HUES6 (cell line): Measurements from ENCODE around the gene UBE3A.

Source experiments
- H3K27ac ChIP-seq: 2 replicates; pipeline ENCODE4 v1.7.0; 2013; ENCODE audit warnings: low read depth, mild to moderate bottlenecking, low read length, inconsistent platforms
- H3K27me3 ChIP-seq: 2 replicates; pipeline ENCODE4 v1.6.1; 2013; ENCODE audit warnings: low read length; ENCODE audit not compliant: control insufficient read depth, insufficient read depth
- H3K36me3 ChIP-seq: 2 replicates; pipeline ENCODE4 v1.6.1; 2013; ENCODE audit warnings: low read length; ENCODE audit not compliant: control insufficient read depth, insufficient read depth
- H3K4me1 ChIP-seq: 2 replicates; pipeline ENCODE4 v1.6.1; 2013; ENCODE audit warnings: low read length; ENCODE audit not compliant: control insufficient read depth, insufficient read depth
- H3K4me3 ChIP-seq: 2 replicates; pipeline ENCODE4 v1.5.1; 2013; ENCODE audit warnings: low read depth, low read length
- H3K9ac ChIP-seq: one replicate; pipeline ENCODE4 v1.6.1; 2013; ENCODE audit warnings: mild to moderate bottlenecking, low read length
- H3K9me3 ChIP-seq: 2 replicates; pipeline ENCODE4 v1.6.1; 2013; ENCODE audit warnings: low read depth, low read length; ENCODE audit not compliant: control insufficient read depth, insufficient read depth

Gene UBE3A

DNA sequence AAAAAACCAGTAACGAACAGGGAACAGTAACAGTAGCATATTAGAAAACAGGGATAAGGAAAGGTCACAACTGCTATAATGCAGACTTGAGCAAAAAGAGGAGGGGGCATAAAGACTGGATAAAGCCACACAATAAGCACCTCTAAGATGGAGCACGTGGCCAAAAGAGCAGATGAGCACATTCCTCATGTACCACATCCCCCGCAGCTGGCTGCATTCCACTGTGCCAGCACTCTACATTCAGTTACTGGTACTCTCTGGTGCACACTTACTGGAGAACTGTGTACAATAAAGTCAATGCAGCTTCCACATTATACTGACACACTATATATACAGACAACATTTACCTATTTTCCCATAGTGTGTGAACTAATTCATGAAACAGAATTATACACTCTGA is 64.7 kb downstream of the UBE3A start:
- no peak overlapping the region for H3K27ac ChIP-seq
- H3K4me3 ChIP-seq, result no peak overlapping the region
- no peaks in the 10 kb centered on the region for H3K4me1 ChIP-seq
- H3K9me3 ChIP-seq, result no peaks in the 10 kb centered on the region
- no peaks in the 10 kb centered on the region for H3K27me3 ChIP-seq
- H3K9ac ChIP-seq, result no peak overlapping the region
- H3K36me3 ChIP-seq, result peaks cover 61% of the 10 kb centered on the region

DNA sequence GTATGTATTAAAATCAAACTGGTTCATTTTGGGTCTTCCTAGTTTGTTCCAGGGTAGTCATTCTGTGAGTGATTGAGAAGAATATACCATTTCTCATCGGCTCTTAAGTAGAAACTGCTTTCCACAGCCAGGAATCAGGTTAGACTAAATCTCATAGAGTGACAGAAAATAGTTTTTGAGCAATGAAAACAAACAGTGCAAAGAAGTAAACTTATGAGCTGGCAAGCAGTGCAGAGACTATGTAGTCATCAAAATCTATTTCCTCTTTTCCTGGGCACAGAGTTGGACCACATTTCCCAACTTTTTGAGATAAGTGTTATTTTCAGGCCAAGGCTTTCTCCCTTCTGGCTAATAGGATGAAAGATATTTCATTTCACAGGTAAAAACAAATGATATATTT is 66.5 kb downstream of the UBE3A start:
- Histone ChIP-seq H3K27me3 (no peaks in the 10 kb centered on the region), H3K27ac (no peak overlapping the region), H3K4me3 (no peak overlapping the region), H3K9me3 (no peaks in the 10 kb centered on the region), H3K36me3 (peaks cover 64% of the 10 kb centered on the region), H3K4me1 (no peaks in the 10 kb centered on the region), H3K9ac (no peak overlapping the region)

DNA sequence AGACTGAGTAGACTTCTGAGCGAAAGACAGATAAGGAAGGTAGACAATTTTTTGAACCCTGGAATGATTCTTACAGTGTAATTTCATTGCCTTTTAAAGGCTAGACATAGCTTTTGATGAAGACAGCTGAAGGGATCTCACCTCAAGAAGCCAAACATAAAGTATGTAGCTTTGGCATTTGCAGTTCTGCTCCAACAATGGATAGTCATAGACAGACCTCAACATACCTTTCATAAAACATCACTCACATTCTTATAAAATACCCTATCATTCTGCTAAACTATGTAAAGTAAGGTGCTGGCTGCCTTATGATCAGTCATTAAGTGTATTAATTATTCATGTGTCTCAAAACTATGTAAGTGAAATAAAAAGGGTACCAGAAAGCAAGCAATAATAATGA is 70.0 kb downstream of the UBE3A start:
- Histone ChIP-seq H3K9ac (no peak overlapping the region), H3K9me3 (no peaks in the 10 kb centered on the region), H3K27me3 (no peaks in the 10 kb centered on the region), H3K4me1 (no peaks in the 10 kb centered on the region), H3K4me3 (no peak overlapping the region), H3K36me3 (peaks cover 44% of the 10 kb centered on the region), H3K27ac (no peak overlapping the region)

DNA sequence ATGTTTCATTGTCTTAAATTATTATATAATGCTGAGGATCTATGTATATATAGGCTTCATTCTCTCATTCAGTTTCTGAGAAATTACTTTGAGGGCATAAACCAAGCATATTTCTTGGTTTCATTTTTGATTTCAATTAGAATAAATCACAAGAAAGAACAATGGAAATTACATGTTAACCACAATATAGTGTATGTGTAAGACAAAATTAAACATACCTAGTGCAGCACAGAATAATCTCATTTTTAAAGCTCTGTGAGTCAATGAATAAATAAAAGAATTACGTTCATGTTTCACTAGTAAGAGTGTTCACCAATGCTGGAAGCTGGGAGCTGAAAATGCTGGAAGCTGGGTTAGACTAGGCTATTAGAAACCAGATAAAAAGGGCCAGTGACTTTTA is 72.8 kb downstream of the UBE3A start:
- H3K4me3 ChIP-seq, result no peak overlapping the region
- H3K9me3 ChIP-seq, result no peaks in the 10 kb centered on the region
- H3K9ac ChIP-seq, result no peak overlapping the region
- H3K27me3 ChIP-seq, result no peaks in the 10 kb centered on the region
- H3K27ac ChIP-seq, result no peak overlapping the region
- peaks cover 22% of the 10 kb centered on the region for H3K36me3 ChIP-seq
- no peaks in the 10 kb centered on the region for H3K4me1 ChIP-seq

DNA sequence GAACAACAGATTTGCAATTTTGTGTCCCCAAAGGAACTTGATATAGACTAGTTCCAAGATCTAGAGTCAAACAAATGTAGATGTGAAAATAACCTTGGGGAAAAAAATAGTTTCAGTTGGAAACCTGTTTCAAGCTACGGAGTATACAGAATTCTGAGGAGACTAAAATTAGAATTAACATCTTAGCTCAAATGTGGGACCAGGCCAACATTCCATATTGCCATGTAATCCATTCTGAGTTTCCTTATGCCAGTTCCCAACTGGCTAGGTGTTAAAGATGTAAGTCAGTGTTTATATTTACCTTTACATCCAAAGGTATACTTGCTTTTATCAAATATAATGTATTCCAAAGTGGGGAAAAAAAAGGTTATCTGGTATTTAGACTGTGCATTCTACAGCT is 76.3 kb downstream of the UBE3A start:
- peaks cover 29% of the 10 kb centered on the region for H3K36me3 ChIP-seq

DNA sequence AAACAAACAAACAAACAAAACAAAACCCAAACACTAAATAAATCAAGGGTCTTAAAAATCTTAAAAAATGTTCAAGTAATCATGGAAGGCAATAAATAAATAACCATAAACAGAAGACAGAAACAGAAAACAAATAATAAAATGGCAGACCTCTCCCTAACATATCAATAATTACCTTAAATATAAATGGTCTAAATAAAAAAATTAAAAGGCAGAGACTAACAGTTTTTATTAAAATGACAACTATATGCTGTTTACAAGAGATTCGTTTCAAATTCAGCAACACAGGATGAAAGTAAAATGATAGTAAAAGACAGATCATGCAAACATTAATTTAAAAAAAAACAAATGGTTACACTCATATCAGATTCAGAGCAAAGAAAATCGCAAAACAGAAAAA is 91.1 kb downstream of the UBE3A start:
- no peak overlapping the region for H3K9ac ChIP-seq
- no peaks in the 10 kb centered on the region for H3K9me3 ChIP-seq
- no peak overlapping the region for H3K4me3 ChIP-seq
- H3K27ac ChIP-seq, result no peak overlapping the region
- no peaks in the 10 kb centered on the region for H3K27me3 ChIP-seq
- H3K36me3 ChIP-seq, result peaks cover 12% of the 10 kb centered on the region
- H3K4me1 ChIP-seq, result peaks cover 11% of the 10 kb centered on the region

More for the DNA sequence above, 76.3 kb downstream of the UBE3A start:
- H3K27ac ChIP-seq, result no peak overlapping the region
- no peaks in the 10 kb centered on the region for H3K27me3 ChIP-seq
- H3K9ac ChIP-seq, result no peak overlapping the region
- H3K4me3 ChIP-seq, result no peak overlapping the region
- no peaks in the 10 kb centered on the region for H3K9me3 ChIP-seq
- H3K4me1 ChIP-seq, result no peaks in the 10 kb centered on the region

DNA sequence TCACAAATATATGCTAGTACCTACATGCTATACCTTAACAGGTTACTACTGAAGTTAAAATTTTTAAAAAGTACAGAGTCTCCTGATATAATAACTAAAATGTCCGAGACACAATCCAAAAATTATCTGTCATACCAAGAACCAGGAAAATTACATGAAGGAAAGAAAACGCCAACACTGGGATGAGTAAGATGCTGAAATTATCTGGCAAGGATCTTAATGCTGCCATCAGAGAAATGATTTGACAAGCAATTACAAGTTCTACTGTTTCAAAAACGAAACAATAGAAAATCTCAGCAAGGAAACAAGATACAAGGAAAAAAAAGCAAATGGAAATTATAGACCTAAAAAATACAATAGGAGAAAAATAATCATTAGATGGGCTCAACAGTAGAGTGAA is 92.5 kb downstream of the UBE3A start:
- no peak overlapping the region for H3K27ac ChIP-seq
- H3K36me3 ChIP-seq, result peaks cover 6% of the 10 kb centered on the region; the same call in 1 of the 2 replicates
- H3K4me1 ChIP-seq, result peaks cover 19% of the 10 kb centered on the region
- no peaks in the 10 kb centered on the region for H3K9me3 ChIP-seq
- H3K4me3 ChIP-seq, result no peak overlapping the region
- H3K9ac ChIP-seq, result no peak overlapping the region
- H3K27me3 ChIP-seq, result no peaks in the 10 kb centered on the region

DNA sequence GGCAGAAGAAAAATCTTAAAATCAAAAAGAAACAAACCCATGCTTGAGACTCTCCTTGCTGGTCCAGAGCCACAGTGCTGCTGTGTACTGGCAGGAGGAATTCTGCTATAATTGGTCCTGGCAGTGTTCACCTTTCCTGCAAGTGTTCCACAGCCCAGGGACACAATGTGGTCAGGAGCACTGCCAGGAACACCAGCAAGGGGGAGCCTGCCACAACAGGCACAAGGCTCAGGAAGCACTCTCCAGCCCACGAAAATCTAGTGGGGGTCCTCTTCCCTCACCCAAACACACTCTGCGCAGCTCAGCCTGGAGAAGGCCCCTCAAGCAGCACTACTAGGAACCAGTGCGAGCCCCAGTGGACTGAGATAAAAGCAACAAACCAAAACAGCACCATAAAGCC is 92.9 kb downstream of the UBE3A start:
- peaks cover 4% of the 10 kb centered on the region; the same call in 1 of the 2 replicates for H3K36me3 ChIP-seq
- H3K9ac ChIP-seq, result no peak overlapping the region
- no peaks in the 10 kb centered on the region for H3K9me3 ChIP-seq
- no peak overlapping the region for H3K4me3 ChIP-seq
- peaks cover 19% of the 10 kb centered on the region for H3K4me1 ChIP-seq
- H3K27ac ChIP-seq, result no peak overlapping the region
- H3K27me3 ChIP-seq, result no peaks in the 10 kb centered on the region

DNA sequence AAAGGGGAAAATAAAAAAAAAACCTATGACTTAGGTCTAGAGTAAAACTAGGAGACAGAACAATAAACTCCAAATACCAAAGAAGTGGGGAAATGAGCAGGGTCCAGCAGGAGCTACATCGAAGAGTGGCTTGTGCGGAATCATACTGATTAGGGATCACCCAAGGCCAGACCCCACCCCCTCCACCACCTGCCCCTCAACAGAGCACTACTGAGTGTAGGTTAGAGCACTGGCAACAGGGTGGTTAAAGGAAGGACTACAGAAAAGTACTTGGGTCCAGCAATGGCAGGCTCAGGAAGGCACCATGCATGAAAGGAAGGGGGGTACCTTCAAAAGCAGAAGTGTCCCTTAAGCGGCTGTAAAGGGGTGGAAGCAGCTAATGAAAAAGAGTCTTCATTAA is 96.2 kb downstream of the UBE3A start:
- Histone ChIP-seq H3K36me3 (peaks cover 26% of the 10 kb centered on the region), H3K4me1 (peaks cover 19% of the 10 kb centered on the region)

DNA sequence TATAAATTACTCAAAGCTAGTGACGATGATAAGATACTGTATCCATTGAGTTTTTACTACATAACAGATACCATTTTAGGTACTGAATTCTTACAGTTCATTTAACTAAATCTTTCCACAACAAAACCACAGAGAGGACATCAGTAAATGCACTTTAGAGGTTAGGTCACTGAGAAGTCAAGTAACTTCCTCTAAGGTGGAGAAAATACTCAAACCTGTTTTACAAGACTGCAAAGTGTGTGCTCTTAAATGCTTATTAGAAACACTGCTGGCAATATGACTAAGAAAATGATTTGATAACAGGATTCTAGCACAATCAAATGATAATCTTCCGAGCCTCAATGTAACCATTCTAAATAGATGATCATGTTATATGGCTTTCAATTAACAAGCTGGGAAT is 99.4 kb downstream of the UBE3A start:
- Histone ChIP-seq H3K27me3 (no peaks in the 10 kb centered on the region), H3K4me3 (no peak overlapping the region), H3K9me3 (no peaks in the 10 kb centered on the region), H3K27ac (no peak overlapping the region), H3K36me3 (peaks cover 37% of the 10 kb centered on the region), H3K4me1 (peaks cover 19% of the 10 kb centered on the region), H3K9ac (no peak overlapping the region)

More for the DNA sequence above, 96.2 kb downstream of the UBE3A start:
- no peak overlapping the region for H3K27ac ChIP-seq
- no peaks in the 10 kb centered on the region for H3K27me3 ChIP-seq
- H3K4me3 ChIP-seq, result no peak overlapping the region
- H3K9ac ChIP-seq, result no peak overlapping the region
- H3K9me3 ChIP-seq, result no peaks in the 10 kb centered on the region

DNA sequence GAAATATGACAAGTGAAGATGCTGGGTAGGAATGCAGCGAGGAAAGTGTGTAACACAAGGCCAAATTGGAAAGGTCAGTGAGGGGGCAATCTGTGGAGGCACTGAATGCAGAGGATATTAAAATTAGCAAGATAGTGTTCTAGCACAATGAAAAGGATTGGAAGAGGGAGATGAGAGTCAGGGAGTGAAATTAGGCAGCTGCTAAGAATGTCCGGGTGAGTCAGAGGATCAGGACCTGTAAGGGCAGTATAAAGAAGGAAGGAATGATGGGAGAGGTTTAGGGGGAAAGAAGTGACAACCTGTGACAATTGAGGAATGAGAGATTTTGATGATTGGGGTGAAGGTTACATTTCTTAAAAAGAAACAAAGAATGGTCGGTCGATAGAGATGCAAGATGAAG is 103.5 kb downstream of the UBE3A start:
- Histone ChIP-seq H3K4me1 (no peaks in the 10 kb centered on the region), H3K9me3 (no peaks in the 10 kb centered on the region; the same call in 1 of the 2 replicates), H3K27ac (no peak overlapping the region), H3K27me3 (no peaks in the 10 kb centered on the region), H3K36me3 (peaks cover 36% of the 10 kb centered on the region), H3K9ac (no peak overlapping the region), H3K4me3 (no peak overlapping the region)

DNA sequence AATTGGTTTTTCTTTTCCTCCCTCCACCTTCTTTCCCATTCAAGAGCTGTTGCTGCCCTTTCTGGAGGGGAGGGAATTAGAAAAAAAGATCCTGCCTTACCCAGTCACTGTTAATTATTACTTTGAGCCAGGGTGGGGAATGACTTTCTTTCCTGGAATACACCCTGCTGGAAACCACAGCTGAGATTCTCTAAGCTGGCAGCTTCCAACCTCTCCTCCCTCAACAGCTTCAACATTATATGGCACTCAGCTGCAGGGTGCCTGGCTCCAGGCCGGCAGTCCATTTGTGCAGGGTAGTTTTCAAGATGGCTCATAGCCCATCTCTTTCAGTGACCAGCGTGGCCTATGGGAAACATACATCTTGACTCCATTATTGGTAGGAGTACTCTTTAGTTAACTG is 105.8 kb downstream of the UBE3A start:
- no peak overlapping the region for H3K4me3 ChIP-seq
- peaks cover 19% of the 10 kb centered on the region for H3K36me3 ChIP-seq
- no peaks in the 10 kb centered on the region; the same call in 1 of the 2 replicates for H3K4me1 ChIP-seq
- no peak overlapping the region for H3K27ac ChIP-seq
- no peak overlapping the region for H3K9ac ChIP-seq
- H3K27me3 ChIP-seq, result no peaks in the 10 kb centered on the region
- H3K9me3 ChIP-seq, result no peaks in the 10 kb centered on the region; the same call in 1 of the 2 replicates
